GM12878 (cell line): ENCODE data around the gene CPNE4. TPM values are rescaled to one million over a fixed set of nuclear protein-coding genes. Genes with fewer than 3 reads are reported as not detected.

Source experiments
- ATAC-seq: fragments of 200-7000 bp; cut with Tn5 transposase; 3 replicates; pipeline ENCODE4 v1.9.1; 2020; ENCODE audit warnings: mild to moderate bottlenecking, moderate library complexity
- BruUV-seq: library from RNA; stranded (reverse); fragments of 400-500 nt; replicated peaks from 2 replicates; lab custom pipeline; 2021; lab: Mats Ljungman, UMichigan
- CTCF ChIA-PET: fragments of 300-600 bp; sonication (Branson Sonifier 250); formaldehyde crosslinking; extraction: SDS; loops from one replicate; lab custom pipeline; 2021; ENCODE audit warnings: inconsistent platforms; lab: Yijun Ruan, JAX
- POLR2A ChIA-PET: fragments of 350-600 bp; formaldehyde crosslinking; extraction: SDS; loops from one replicate; lab custom pipeline; 2021; ENCODE audit warnings: inconsistent platforms; lab: Charles Lee
- RAD21 ChIA-PET: fragments of 300-600 bp; sonication (Branson Sonifier 250); formaldehyde crosslinking; loops from one replicate; lab custom pipeline; 2023; ENCODE audit warnings: antibody characterized with exemption; ENCODE audit not compliant: unreplicated experiment; lab: Charles Lee
- SMC1A ChIA-PET: fragments of 300-600 bp; sonication (Branson Sonifier 250); formaldehyde crosslinking; loops from one replicate; lab custom pipeline; 2023; ENCODE audit not compliant: unreplicated experiment, uncharacterized antibody; lab: Charles Lee
- DNase-seq: peaks from one replicate; pipeline ENCODE4 v3.0.0-alpha.2; 2011; ENCODE audit warnings: low read depth, low spot score
- FAIRE-seq: peaks from 3 replicates; lab custom pipeline; 2011; peaks lifted over from hg19 to GRCh38; lab: Jason Lieb, UNC
- H2AFZ ChIP-seq: 2 replicates; pipeline ENCODE4 v1.6.0; 2011; ENCODE audit warnings: low read depth, low read length, control low read depth; ENCODE audit not compliant: control insufficient read depth
- H3K27ac ChIP-seq: 2 replicates; pipeline ENCODE4 v1.5.1; 2011; ENCODE audit warnings: control low read depth; ENCODE audit not compliant: control insufficient read depth, insufficient read depth
- H3K27me3 ChIP-seq, 2 experiments: replicated peaks in 1 of 2; 2 replicates each; pipeline versions ENCODE4 v1.6.0 to v1.6.1; 2011; ENCODE audit warnings: low read length in 1 of 2; ENCODE audit not compliant: control insufficient read depth in 2 of 2, insufficient read depth in 2 of 2
- H3K36me3 ChIP-seq, 2 experiments: 2 replicates each; pipeline ENCODE4 v1.5.1; 2011; ENCODE audit warnings: low read length in 1 of 2; ENCODE audit not compliant: control insufficient read depth in 2 of 2, insufficient read depth in 2 of 2
- H3K4me1 ChIP-seq: 2 replicates; pipeline ENCODE4 v1.6.1; 2011; ENCODE audit warnings: mild to moderate bottlenecking, low read length, moderate library complexity, mixed read lengths; ENCODE audit not compliant: control insufficient read depth, insufficient read depth
- H3K4me2 ChIP-seq: 2 replicates; pipeline ENCODE4 v1.6.0; 2011; ENCODE audit warnings: control low read depth; ENCODE audit not compliant: control insufficient read depth, insufficient read depth
- H3K4me3 ChIP-seq: fragments of 200-600 bp; sonication (generic); 2 replicates; pipeline ENCODE4 v1.5.1; 2016
- H3K79me2 ChIP-seq: 2 replicates; pipeline ENCODE4 v1.6.0; 2011; ENCODE audit warnings: low read length; ENCODE audit not compliant: control insufficient read depth, insufficient read depth
- H3K9ac ChIP-seq: 2 replicates; pipeline ENCODE4 v1.8.0; 2011; ENCODE audit warnings: low read length, control low read depth, mixed read lengths; ENCODE audit not compliant: control insufficient read depth, insufficient read depth
- H3K9me3 ChIP-seq: replicated peaks from 3 replicates; pipeline ENCODE4 v1.5.1; 2011; ENCODE audit warnings: mild to moderate bottlenecking, low read length; ENCODE audit not compliant: control insufficient read depth, insufficient read depth
- H4K20me1 ChIP-seq: 2 replicates; pipeline ENCODE4 v1.6.0; 2011; ENCODE audit not compliant: control insufficient read depth, insufficient read depth
- ATF7 ChIP-seq: fragments of 450-650 bp; IDR thresholded peaks from 2 replicates; pipeline ENCODE4 v1.6.1; 2016; ENCODE audit warnings: low read depth, mild to moderate bottlenecking
- BCLAF1 ChIP-seq: fragments of 450-650 bp; IDR thresholded peaks from 2 replicates; pipeline ENCODE4 v1.6.1; 2017; ENCODE audit warnings: antibody characterized with exemption, mild to moderate bottlenecking, moderate library complexity
- FOXM1 ChIP-seq: IDR thresholded peaks from 2 replicates; pipeline ENCODE4 v1.6.1; 2012; ENCODE audit warnings: low read depth, mild to moderate bottlenecking, inconsistent platforms, low read length, moderate library complexity
- HDAC6 ChIP-seq: fragments of 200-600 bp; sonication (generic); IDR thresholded peaks from one replicate; pipeline ENCODE4 v1.8.0; 2017; ENCODE audit warnings: antibody characterized with exemption; ENCODE audit not compliant: unreplicated experiment
- MTA3 ChIP-seq: IDR thresholded peaks from 2 replicates; pipeline ENCODE4 v1.6.1; 2012; ENCODE audit warnings: low read length, inconsistent platforms, borderline replicate concordance
- NBN ChIP-seq: fragments of 450-650 bp; IDR thresholded peaks from 2 replicates; pipeline ENCODE4 v1.6.1; 2016
- NRF1 ChIP-seq: conservative IDR thresholded peaks from 2 replicates; pipeline ENCODE4 v1.6.1; 2011; ENCODE audit warnings: mild to moderate bottlenecking, low read depth, low read length, improper control_type of control experiment
- PML ChIP-seq: IDR thresholded peaks from 2 replicates; pipeline ENCODE4 v1.6.1; 2012; ENCODE audit warnings: low read length, inconsistent platforms
- SIN3A ChIP-seq: IDR thresholded peaks from 2 replicates; pipeline ENCODE4 v1.6.1; 2012; ENCODE audit warnings: low read depth, low read length, improper control_type of control experiment
- SKIL ChIP-seq: fragments of 450-650 bp; IDR thresholded peaks from 2 replicates; pipeline ENCODE4 v1.6.1; 2017; ENCODE audit warnings: mild to moderate bottlenecking, low read depth, inconsistent platforms; ENCODE audit not compliant: poor library complexity, severe bottlenecking
- SRF ChIP-seq, 2 experiments: IDR thresholded peaks; 2 replicates each; pipeline ENCODE4 v1.6.1; 2011; ENCODE audit warnings: low read depth in 2 of 2, low read length in 2 of 2, mild to moderate bottlenecking in 1 of 2, moderate library complexity in 1 of 2
- TARDBP ChIP-seq: IDR thresholded peaks from 2 replicates; pipeline ENCODE4 v1.6.1; 2016; ENCODE audit warnings: borderline replicate concordance
- ZNF274 ChIP-seq: IDR thresholded peaks from one replicate; pipeline ENCODE4 v1.8.0; 2011; ENCODE audit not compliant: insufficient read length, insufficient read depth
- WGBS: methylation state at CpG from one replicate; pipeline ENCODE4 v1.1.6; 2016; ENCODE audit warnings: low lambda C conversion rate; ENCODE audit not compliant: insufficient replicate concordance, insufficient coverage; ENCODE audit errors: missing lambda C conversion rate; 5-methylcytosine and 5-hydroxymethylcytosine counted together
- in situ Hi-C: fragments of 300-500 bp; cut with MboI; formaldehyde crosslinking; loops from 9 replicates; pipeline ENCODE4 v1.14.3; 2018; ENCODE audit warnings: mixed read lengths
- intact Hi-C: fragments of 100-400 bp; cut with micrococcal nuclease; formaldehyde crosslinking; loops from one replicate; pipeline ENCODE4 v1.14.2; 2022; ENCODE audit not compliant: unreplicated experiment
- polyA plus RNA-seq, 11 experiments: library from polyadenylated mRNA; depleted of rRNA in 4 of 11; unstranded in 6 of 11; stranded (reverse) in 5 of 11; fragments of >200 nt; fragmentation: Nextera tagmentation in 4 of 11; fragmentation: Illumina TruSeq in 1 of 11; extraction: Ambion mirVana in 4 of 11; extraction: Trizol in 1 of 11; gene quantifications; 1 replicate in 1 of 11; 2 replicates in 10 of 11; pipeline versions ENCODE4 v1.2.1 to v1.2.3, GENCODE V29; 2011 to 2016; ENCODE audit warnings: inconsistent platforms in 2 of 11, missing spikeins in 2 of 11, low read depth in 1 of 11
- total RNA-seq, 4 experiments: library from RNA; depleted of rRNA in 3 of 4; stranded (reverse); fragments of >200 nt in 3 of 4; fragmentation: Illumina TruSeq in 1 of 4; extraction: Trizol in 1 of 4; gene quantifications; 2 replicates each; pipeline versions ENCODE4 v1.2.1 to v1.2.3, GENCODE V29; 2013 to 2021
- TF ChIP-seq, protein P1 (sequence below): fragments of 450-650 bp; IDR thresholded peaks from 2 replicates; pipeline ENCODE4 v1.6.1; 2017; ENCODE audit warnings: borderline replicate concordance
- TF ChIP-seq, protein P2 (sequence below): IDR thresholded peaks from 2 replicates; pipeline ENCODE4 v1.6.1; 2012; ENCODE audit warnings: low read depth, low read length, improper control_type of control experiment

Gene CPNE4
- total and polyA plus RNA-seq, 10 of the 15 experiments (the other 5 are each of a cell fraction or from before 2014, with no cell fraction given), result 0.17 to 1.9 (median 0.48) TPM; not detected in 1

- Histone ChIP-seq H3K9me3 (no peaks in the 10 kb centered on the region), H3K36me3 (no peaks in the 10 kb centered on the region), H4K20me1 (no peaks in the 10 kb centered on the region), H3K4me1 (no peaks in the 10 kb centered on the region), H3K27me3 (no peaks in the 10 kb centered on the region), H3K27ac (no peak overlapping the region), H2AFZ (no peak overlapping the region), H3K4me3 (no peak overlapping the region), H3K79me2 (no peaks in the 10 kb centered on the region), H3K9ac (no peak overlapping the region), H3K4me2 (no peak overlapping the region)
- intact Hi-C loops, result no loop called here
- no peak for DNase-seq
- BruUV-seq, result no TSS peak
- ATAC-seq, result no peak
- 90% methylated on average over 1 of the region's 1 CpG for whole genome bisulfite sequencing
- ChIA-PET SMC1A (interaction anchor here (1.1 kb wide), 1 partner anchor 39 kb away, joined by 3 read pairs; no protein-coding TSS in a partner anchor), CTCF (no interaction called here), RAD21 (interaction anchor here (1.6 kb wide), 1 partner anchor 40 kb away, joined by 5 read pairs; no protein-coding TSS in a partner anchor), POLR2A (no interaction called here)
- in situ Hi-C loops, result no loop called here
- TF ChIP-seq PML (no peak), SRF (IDR thresholded peaks at IDR 0.05; ENCODE audit: low read depth in 2 of 2, low read length in 2 of 2) (no peak), ZNF274 (no peak), SKIL (no peak), TARDBP (no peak), MTA3 (no peak), SIN3A (no peak), NRF1 (no peak), ATF7 (no peak), FOXM1 (no peak), HDAC6 (no peak), NBN (no peak), BCLAF1 (no peak)
- TF ChIP-seq, protein P1, sequence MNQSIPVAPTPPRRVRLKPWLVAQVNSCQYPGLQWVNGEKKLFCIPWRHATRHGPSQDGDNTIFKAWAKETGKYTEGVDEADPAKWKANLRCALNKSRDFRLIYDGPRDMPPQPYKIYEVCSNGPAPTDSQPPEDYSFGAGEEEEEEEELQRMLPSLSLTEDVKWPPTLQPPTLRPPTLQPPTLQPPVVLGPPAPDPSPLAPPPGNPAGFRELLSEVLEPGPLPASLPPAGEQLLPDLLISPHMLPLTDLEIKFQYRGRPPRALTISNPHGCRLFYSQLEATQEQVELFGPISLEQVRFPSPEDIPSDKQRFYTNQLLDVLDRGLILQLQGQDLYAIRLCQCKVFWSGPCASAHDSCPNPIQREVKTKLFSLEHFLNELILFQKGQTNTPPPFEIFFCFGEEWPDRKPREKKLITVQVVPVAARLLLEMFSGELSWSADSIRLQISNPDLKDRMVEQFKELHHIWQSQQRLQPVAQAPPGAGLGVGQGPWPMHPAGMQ, result no peak
- TF ChIP-seq, protein P2, sequence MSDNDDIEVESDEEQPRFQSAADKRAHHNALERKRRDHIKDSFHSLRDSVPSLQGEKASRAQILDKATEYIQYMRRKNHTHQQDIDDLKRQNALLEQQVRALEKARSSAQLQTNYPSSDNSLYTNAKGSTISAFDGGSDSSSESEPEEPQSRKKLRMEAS, result no peak
- no peak for FAIRE-seq
These were observed 198.9 kb downstream of the CPNE4 start for GRCh38 chr3:131835906-131836305.
